Stimulated activated CD4-positive, alpha-beta T cell treated with anti-CD3 and anti-CD28 coated beads, Interleukin-12 subunit alpha, Interleukin-12 subunit beta, amount 100 ng/mL, for 48 hours (primary cell): ENCODE measurements around the gene GPSM3.

Source experiments
- DNase-seq, 3 donors: peaks; one replicate each; pipeline ENCODE4 v3.0.0-alpha.2; 2020; ENCODE audit warnings: low read depth in 2 of 3, low spot score in 1 of 3

GPSM3 gene

DNA sequence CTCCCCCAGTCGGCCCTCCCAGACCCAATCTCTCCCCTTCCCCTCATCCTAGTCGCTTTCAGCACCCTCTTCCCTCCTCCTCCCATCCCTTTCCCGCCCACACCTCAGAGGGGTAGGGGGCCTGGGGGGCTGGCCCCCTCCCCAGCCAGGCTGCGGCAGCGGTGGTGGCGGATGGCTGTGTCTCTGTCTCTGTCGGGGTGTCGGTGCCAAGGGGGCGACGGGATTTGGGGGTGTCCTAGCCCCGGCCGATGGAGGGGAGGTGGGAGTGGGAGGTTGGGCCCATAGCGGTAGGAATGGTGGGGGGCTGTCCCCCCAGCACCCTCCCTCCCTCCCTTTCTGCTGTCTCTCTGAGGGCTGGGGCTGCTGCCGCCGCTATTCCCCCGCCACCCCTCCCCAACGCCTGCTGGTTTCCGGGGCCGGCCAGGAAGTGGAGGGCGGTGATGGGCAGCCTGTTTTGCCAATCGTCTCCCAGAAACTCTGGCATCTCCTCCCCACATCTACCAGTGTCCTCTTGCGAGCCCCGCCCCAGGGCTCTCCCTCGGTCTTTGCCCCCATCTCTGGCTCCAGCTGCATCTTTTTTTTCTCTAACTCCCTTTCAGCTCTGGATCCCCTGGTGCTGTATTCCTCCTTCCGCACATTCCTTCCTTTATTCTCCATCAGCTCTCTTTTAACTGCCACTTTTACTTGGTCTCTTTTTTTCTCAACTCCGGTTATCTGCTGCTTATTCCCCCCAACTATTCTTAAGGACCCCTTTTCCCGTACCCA lies 16.6 kb downstream of the GPSM3 start, which contains the start of gene AGPAT1:
Gene AGPAT1, minus strand, starts transcription at position 374 of the 765 bp plus-strand sequence. CDS start 4,588 bp downstream, outside the sequence.
- peak; percentile 95 to 97 (median 96) for DNase-seq

DNA sequence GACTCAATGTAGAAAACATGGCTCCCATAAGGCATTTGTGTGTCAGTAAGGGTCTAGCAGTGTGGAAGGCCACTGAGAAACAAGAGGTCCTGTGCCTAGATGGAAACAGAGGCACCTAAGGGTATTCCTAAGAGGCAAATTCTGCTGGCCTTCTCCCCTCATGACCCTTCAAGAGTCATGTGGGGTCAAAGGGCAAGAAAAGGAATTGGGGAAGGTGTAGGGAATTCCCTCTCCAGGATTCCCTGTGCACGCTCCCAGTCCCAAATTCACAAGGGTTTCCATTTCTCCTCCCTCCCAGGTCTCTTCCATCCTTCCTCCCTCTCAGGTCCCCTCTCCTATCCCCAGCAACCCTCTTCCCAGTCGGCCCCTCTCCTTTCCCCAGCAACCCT lies 17.1 kb downstream of the GPSM3 start:
- no peak for DNase-seq

DNA sequence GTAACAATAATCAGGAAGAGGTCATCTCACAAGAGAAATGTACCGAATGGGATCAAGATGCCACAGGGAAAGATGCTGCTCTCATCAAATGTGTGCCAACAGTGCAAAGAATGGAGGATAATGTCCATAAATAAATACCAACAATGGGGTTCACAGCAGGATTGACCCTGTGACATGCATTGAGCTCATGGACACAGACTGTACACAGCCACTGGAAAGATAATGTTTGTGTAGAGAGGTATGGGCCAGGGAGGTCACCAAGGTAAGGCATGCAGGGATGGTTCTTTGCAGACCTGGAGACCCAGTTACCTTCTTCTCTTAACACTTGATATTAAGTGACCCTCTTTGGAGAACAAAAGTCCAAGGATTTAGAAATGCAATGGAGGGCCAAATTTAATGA lies 18.0 kb downstream of the GPSM3 start:
- DNase-seq, result no peak

DNA sequence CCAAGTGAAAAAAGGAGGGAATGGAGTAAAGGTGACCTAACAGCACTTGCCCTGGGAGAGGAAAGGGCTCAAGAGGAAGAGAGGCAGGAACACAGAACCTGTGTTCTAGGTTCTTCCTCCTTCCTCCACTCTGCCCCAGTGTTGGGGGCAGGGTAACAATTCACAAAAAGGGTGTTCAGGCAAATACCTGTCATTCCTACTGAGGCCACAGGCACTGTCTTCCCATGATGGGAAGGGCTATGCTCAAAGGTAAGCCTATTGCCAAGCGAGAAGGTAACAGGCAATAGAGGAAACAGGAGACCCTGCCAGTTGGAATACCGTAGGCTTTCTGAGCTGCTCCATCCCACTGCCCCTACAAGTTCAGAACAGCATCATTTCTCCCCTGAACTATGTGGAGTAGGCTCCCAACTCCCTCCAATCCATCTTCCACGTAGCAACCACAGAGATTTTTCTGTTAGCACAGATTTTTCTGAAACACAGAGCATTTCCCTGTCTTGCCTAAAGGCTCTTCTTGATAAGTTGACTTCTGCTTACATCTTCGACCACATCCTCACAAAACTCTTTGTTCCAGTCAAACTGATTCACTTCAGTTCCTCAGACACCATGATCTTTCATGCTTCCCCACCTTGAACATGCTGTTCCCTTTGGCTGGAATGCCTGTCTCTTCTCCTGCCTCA lies 19.3 kb downstream of the GPSM3 start:
- DNase-seq, result no peak

DNA sequence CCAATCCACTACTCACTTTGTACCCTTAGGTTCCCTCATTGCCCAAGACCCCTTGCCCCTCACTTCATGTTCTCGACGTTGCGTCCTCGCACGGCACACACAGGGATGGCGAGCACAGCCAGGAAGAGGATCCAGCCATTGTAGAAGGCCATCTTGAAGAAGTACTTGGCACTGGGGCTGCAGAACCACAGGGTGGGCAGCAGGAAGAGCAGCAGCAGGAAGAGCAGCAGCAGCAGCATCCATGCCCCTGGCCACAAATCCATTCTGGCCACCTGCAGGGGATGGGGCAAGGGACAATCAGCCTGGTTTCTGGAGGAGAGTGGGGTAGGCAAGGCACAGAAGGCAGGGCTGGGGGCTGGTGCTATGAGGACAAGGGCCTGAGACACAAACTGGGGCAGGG lies 21.2 kb downstream of the GPSM3 start:
- DNase-seq, result no peak

DNA sequence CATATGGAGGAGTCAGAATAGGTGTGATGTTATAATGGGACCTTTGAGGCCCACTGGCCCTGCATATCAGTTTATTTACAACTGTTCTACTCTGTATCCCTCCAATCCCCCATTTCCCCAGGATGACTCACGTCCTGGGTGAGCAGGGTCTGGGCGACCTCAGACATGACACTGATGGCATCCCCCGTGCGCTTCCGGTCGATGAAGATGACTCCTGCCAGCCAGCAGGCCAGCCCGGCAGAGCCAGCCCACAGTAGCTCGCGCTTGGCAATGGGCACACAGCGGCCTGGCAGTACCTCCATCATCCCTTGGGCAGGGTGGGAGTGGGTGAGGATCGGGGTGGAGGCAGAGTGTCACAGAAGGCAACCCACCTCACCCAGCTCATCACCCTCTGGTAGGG lies 22.1 kb downstream of the GPSM3 start:
- DNase-seq, result no peak

DNA sequence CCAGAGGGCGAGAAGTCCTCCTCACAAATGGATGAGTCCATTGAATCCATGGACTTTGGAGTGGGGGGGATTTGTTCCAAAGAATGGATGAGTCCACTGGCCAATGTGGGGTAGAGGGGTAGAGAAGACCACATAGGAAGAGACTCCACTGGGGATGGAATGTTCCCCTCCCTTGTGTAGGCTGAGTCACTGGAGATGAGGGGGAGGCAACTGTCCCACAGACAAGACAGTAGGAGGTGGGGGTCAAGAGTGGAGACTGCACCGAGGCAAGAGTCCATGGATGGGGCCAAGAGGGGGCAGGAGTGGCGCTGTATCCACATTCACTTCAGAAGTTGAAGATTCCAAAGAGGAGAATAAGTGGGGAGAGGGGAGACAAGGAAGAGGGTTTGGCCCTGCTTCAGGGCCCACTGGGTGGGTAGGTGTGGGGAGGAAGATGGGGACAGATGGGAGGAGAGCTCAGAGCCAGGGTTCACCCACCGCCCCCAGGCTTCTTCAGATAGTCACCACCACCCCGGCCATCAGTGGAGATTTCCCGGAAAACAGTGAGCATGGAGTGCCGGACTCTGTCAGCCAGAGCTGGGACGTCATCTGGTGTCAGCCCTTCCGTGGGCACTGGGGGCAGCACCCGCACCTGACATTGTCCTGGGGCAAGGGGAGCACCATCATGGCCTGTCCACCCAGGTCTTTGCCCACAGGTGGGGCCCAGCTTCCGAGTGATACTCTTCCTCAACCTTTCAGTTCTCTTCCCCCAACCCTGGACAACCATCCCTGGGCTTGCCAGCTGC lies 23.4 kb downstream of the GPSM3 start:
- no peak for DNase-seq

DNA sequence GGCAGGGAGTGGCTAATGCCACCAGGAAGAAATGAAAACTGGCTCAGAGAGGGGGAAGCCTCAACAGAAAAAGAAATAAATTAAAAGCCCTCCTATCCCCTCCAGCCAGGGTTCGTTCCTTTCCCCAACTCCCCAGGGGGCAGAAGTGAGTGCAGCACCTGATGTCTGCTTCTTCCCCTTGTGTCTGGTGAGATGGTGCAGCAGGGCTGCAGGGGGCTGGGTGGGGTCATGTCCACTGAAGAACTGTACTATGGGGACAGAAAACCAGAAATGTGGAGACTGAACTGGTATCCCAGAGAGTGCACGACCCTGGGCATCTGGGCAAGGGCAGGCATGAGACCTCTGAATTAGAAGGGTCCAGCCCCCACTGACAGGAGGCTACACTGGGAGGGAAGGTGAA lies 24.1 kb downstream of the GPSM3 start:
- DNase-seq, result no peak

DNA sequence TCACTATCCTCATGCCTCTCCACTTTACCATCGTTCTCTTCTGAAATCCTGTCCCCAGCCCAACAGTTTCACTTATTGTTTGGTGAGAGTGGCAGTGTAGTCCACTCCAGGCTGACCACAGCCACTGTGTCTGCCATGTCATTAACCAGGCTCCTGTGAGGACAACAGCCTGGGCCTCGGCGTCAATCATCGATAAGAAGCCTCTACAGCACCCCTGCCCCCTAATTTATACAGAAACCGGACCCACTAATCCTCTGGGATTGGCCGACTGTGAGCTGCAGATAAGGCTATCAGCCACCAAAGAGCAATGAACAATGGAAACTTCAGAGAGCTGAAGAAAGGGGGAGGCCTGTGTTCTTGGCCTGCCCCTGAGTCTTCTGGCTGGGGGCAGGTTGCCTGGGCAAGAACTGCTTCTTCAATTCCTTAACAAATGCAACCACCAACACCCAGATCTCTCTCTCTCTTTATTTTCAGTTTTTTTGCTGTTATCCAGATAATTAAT lies 24.6 kb downstream of the GPSM3 start:
- no peak for DNase-seq

DNA sequence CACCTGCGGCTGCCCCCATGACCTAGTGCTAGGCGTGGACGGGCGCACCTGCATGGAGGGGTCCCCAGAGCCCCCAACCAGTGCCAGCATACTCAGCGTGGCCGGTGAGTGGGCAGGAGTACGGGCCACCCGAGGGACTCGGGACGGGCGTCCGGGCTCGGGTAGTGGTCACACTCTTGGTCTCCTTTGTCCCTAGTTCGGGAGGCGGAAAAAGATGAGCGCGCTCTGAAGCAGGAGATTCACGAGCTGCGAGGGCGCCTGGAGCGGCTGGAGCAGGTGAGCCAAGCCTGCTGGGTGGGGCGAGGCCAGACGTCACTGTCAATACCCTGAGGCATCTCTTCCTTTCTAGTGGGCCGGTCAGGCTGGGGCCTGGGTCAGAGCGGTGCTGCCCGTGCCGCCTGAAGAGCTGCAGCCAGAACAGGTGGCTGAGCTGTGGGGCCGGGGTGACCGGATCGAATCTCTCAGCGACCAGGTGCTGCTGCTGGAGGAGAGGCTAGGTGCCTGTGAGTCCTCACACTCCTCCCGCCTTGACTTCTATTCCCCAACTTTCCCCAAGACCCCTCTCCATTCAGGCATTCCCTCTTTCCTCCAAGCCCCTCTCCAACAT lies 25.2 kb downstream of the GPSM3 start:
- no peak for DNase-seq

DNA sequence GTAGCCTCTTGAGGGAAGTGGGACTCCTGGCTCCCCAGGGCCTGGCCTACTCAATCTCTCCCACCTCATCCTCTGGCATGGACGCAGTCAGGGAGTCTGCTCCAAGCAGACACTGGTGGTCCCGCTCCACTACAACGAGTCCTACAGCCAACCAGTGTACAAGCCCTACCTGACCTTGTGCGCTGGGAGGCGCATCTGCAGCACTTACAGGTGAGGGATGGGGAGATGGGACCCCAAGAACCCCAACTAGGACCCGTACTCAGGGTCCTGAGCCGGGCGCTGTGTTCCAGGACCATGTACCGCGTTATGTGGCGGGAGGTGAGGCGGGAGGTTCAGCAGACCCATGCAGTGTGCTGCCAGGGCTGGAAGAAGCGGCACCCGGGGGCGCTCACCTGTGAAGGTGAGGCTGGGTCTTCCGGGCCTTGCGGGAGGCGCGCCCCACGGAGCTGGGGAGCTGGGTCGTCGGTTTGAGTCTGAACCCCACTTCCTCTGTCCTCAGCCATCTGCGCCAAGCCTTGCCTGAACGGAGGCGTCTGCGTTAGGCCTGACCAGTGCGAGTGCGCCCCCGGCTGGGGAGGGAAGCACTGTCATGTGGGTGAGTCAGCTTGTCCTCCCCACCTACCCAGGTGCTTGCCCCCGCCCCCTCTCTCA lies 25.9 kb downstream of the GPSM3 start:
- DNase-seq, result no peak

DNA sequence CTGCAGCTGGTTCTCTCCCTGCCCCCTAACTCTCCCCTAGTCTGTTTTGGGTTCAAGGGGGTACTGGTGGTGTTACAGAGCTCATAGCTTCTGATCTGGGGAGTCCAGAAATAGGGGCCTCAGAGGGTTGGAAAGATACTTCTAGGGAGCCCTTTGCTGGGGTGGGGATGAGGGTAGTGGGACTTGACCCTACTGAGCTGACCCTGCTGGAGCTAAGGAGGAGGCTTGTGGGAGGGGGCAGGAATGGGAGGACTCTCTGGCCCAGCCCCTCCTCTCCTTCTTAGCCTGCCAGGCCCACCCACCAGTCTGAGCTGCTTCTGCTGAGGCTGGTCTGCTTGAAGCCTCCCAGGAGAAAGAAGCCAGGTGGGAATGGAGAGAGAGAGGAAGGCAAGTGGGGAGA lies 28.1 kb downstream of the GPSM3 start, which contains the start of gene EGFL8:
Gene EGFL8, plus strand, starts transcription at position 301 of the 400 bp plus-strand sequence. CDS start 1,571 bp downstream, outside the sequence.
- DNase-seq, result no peak

DNA sequence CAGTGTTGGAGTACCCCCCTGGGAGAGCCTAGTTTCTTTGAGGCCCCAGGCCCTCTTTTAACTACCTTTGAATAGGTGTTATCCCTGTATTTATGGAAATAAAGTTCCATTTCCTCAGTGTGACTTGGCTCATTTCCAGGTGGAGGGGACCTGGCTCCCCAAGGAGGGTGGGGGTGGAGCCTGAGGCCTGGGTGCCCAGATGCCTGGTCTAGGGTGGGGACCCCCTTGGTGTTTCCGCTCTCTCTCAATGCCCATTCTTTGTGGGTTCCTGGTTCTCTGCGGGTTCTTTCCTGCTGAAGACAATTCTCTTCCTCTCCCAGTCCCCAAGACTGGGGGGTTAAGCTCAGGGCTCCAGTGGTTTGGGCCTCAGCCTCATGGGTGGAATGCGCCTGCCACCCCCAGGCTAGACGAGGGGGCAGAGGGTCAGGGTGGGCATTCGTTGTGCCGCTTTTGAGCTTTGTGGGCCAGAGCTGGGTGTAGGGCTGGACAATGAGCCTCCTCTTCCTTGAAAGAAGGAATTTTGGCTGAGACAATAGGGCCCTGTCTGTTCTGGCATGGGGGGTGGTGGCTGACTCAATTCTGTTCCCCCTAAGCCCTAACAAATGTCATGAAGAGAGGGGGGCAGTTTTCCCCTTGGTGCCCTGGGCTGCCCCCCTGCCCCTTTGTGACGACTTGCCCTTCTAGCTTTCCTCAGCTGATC lies 28.7 kb downstream of the GPSM3 start:
- no peak for DNase-seq

DNA sequence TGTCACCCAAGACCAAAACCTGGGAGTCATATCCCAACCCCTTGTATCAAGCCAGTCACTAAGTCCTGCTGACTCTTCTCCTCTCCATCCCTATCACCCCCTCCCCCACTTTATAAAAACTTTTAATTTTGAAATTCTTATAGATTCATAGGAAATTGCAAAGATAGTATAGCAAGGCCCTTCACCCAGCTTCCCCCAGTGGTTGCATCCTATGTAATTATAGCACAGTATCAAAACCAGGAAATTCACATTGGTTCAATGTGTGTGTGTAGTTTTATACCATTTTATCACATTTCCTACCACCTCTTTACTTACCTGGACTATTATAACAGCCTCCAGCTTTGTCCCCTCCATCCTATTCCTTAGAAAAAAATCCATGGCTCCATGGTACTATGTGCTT lies 34.4 kb downstream of the GPSM3 start:
- no peak for DNase-seq

DNA sequence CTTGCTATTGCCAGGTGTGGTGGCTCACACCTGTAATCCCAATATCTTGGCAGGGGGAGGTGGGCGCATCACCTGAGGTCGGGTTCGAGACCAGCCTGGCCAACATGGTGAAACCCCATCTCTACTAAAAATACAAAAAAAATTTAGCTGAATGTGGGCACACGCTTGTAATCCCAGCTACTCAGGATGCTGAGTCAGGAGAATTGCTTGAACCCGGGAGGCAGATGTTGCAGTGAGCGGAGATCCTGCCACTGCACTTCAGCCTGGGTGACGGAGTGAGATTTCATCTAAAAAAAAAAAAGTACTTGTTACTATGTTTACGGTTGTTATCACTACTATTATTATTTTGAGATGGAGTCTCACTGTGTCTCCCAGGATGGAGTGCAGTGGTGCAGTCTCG lies 35.6 kb downstream of the GPSM3 start:
- no peak for DNase-seq

DNA sequence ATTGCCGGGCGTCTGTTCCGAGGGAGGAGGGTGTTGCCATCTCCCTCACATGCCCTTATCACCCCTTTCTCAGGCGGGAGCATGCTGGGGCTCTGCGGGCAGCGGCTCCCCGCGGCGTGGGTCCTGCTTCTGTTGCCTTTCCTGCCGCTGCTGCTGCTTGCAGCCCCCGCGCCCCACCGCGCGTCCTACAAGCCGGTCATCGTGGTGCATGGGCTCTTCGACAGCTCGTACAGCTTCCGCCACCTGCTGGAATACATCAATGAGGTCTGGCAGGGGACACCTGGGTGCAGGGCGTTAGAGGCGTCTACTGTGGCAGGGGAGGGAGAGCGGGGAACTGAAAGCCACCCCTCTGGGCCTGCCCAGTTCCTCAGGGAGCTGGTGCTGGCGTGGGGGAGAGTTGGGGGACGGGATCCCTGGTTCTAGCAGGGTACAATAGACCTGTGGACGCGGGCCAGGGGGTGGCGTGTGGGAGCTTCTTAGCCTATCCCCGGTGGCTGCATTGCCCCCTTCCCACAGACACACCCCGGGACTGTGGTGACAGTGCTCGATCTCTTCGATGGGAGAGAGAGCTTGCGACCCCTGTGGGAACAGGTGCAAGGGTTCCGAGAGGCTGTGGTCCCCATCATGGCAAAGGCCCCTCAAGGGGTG lies 37.8 kb downstream of the GPSM3 start:
- peak; percentile 37 to 51 (median 51) for DNase-seq

DNA sequence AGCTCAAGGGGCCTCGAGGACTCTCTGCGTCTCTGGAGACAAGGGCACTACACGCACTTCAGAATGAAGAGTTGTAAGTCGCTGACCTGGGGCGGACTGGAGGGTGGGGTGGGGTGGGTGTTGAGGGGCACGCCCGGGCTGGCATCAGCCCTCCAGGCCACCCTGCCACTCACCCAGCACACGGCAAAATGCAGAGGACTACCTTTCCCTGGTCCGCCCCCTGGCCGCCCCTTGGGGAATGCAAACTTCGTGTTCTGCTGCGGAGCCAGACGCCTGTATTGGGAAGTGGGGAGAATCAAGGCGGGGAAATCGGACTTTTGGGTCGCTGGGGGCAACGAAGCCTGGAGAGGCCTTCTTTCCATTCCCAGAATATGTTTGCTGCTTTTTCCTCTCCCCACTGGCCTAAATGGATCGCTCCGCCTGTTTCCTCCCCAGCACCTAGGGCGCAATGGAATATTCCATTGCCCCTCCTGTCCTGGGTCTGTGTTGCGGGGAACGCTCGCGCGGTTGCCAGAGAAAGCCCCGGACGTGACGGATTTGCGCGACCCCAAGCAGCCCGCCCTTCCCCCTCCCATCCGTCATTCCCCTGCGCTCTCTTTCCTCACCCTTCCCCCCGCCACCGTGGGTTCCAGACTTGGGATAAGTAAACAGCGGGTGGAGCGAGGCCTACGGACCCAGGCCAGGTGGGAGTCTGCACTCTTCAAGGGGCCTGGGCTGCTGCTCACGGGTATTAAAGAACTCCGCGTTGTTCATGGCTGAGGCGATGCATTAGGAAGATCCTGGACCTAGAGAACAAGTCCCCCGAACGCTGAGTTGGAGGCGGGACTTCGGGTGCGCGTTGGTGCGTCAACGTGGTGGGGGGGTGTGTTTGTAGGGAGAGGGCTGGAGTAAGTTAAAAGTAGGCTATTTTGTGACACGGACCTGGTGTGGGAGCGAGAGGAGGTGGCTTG lies 38.6 kb downstream of the GPSM3 start, which contains the start of gene PPT2:
Gene PPT2, plus strand, starts transcription at position 578 of the 950 bp plus-strand sequence. CDS start 454 bp downstream, outside the sequence.
- DNase-seq, result peak; percentile 57 to 65 (median 62)
